Activated CD4-positive, alpha-beta T cell treated with anti-CD3 and anti-CD28 coated beads, Interleukin-2, Interleukin-6, amounts not matched to agents 100 ng/mL and 50 ng/mL, durations not matched to agents 16 hours and 8 hours (primary cell): Measurements from ENCODE around the gene EFNA2.

Experiments used
- DNase-seq: peaks from one replicate; pipeline ENCODE4 v3.0.0-alpha.2; 2020

EFNA2 gene

DNA sequence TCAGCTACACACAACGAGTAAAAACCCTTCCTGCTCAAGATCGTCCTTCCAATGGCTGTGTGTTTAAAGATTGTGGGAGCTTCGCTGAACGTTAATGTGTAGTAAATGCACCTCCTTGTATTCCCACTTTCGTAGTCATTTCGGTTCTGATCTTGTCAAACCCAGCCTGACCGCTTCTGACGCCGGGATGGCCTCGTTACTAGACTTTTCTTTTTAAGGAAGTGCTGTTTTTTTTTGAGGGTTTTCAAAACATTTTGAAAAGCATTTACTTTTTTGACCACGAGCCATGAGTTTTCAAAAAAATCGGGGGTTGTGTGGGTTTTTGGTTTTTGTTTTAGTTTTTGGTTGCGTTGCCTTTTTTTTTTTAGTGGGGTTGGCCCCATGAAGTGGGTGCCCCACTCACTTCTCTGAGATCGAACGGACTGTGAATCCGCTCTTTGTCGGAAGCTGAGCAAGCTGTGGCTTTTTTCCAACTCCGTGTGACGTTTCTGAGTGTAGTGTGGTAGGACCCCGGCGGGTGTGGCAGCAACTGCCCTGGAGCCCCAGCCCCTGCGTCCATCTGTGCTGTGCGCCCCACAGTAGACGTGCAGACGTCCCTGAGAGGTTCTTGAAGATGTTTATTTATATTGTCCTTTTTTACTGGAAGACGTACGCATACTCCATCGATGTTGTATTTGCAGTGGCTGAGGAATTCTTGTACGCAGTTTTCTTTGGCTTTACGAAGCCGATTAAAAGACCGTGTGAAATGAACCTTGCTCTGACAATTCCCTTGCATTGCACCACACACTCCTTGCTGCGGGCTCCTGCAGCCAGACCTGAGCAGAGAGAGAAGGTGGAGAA lies 13.0 kb upstream of the EFNA2 start:
- DNase-seq = no peak

GRCh38 chr19:1273263-1274041 lies 12.2 kb upstream of the EFNA2 start:
- no peak for DNase-seq

DNA sequence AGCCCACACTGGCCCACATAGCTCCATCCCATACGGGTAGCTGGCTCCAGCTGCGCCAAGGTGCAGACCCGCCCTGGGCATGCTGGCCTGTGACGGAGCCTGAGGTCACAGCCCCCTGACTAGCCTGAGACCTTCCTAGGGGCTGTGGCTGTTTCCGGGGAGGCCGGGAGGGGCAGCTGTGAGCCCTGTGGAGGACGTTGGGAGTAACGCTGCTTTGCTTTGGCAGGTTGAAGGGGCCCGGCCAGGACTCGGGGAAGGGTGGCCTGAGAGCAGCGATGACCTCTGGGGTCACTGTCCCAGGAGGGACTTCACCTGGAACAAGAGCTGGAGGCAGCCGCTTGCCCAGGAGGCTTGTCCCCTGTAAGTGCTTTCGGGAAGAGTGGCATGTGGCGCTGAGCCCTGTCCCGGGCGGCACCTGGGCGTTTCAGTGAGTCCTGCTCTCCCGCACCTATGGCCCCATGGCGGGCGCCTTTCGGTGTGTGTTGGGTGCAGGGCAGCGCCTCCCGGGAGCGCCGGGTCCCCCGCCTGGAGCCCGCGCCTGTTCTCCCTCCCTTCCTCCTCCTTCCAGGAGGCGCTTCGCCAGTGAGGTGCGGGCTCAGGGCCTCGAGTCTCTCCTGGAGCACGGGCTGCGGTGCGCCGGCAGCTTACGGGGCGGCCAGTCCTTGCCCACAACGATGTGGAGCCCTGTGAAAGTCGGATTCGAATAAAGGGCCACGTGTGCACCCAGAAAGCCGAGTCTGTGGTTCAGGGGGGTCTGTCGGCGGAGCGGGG lies 11.4 kb upstream of the EFNA2 start:
- DNase-seq = no peak

- no peak for DNase-seq
Observed at GRCh38 chr19:1274852-1275259, 10.8 kb upstream of the EFNA2 start.

GRCh38 chr19:1275260-1275975 lies 10.3 kb upstream of the EFNA2 start, which contains the start of gene FAM174C:
Gene FAM174C, plus strand, starts transcription at chr19:1275530. Its CDS starts 20 bp downstream, at chr19:1275550.
- peak; percentile 98 for DNase-seq

- no peak for DNase-seq
Observed at GRCh38 chr19:1275976-1276627, 9.6 kb upstream of the EFNA2 start.

DNA sequence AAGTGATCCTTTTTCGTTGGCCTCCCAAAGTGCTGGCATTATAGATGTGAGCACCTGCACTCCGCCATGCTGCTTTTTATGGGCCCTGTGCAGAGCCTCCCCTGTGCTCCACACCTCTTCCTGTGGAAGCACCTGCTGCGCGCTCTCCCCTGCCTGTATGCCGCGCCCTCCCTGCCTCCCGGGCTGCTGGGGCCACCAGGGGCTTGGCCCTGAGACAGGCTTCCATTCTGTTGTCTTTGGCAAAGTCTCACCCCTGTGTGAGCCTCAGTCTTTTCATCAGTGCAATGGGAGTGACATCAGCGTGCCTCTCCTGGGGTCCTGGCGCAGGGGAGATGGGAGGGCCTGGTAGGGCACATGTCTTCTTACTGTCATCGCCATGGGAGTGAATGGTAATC lies 9.0 kb upstream of the EFNA2 start:
- DNase-seq = peak; percentile 58

- DNase-seq = no peak
Observed at GRCh38 chr19:1277061-1277460, 8.6 kb upstream of the EFNA2 start.

DNA sequence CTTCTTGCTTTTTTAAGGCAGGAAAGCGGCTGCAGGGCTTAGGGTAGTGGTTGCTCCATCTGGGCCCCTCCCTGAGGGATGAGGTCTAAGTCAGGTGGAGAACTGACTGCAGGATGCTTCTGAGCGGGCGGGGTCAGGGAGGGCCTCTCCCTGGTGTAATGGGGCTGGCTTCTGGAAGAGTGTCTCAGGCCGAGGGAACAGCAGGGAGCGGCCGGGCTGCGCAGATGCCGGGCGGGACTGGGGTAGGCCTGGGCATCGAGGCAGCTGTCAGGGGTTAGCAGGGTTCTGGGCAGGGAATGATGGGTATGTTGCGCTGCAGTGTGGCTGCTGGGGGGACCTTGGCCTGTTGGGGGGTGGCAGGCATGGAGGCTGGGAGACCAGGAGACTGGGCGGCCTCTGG lies 7.6 kb upstream of the EFNA2 start:
- no peak for DNase-seq

DNA sequence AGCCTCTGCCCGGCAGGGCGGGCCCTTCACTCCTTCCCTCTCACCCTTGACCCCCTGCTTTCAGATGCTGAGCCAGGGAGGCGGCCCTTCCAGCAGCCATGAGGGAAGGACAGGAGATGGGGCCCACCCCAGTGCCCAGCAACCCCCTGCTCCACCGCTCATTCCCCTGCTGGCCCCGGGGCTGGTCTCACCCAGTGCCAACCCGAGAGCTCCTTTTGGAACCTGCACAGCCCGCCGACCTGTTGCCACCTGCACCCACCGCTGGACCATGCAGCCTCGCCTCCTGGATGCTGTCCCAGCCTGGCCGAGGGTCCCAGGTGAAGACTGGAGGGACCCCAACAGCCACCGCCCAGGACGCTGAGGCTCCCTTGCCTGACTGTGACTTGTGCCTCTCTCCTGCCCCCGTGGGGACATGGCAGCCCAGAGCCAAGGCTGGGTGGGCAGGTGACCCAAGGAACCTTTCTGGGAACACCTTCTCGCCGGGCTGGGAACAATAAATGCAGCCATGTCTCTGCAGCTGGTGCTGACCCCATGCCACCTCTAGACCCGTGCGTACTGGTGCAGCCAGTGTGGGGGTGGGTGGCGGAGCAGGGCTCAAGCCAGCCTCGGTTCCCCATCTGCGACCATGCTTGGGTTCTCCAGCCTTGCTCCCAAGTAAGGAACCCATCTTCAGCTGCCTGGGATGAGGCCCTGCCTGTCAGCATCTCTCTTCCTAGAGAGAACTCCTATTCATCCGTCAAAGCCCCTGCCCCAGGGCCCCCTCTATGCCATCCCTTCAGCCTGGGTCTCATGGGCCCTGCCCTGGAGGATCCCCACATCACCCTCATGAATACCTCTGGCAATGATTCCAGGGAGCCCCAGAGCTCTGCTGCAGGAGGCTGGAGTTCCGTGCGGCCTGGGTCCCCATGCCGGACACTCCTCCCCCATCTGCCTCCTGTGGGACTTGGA lies 6.7 kb upstream of the EFNA2 start:
- no peak for DNase-seq

GRCh38 chr19:1279782-1280341 lies 5.8 kb upstream of the EFNA2 start:
- DNase-seq = peak; percentile 88

- no peak for DNase-seq
Observed at GRCh38 chr19:1280636-1281568, 4.8 kb upstream of the EFNA2 start.

DNA sequence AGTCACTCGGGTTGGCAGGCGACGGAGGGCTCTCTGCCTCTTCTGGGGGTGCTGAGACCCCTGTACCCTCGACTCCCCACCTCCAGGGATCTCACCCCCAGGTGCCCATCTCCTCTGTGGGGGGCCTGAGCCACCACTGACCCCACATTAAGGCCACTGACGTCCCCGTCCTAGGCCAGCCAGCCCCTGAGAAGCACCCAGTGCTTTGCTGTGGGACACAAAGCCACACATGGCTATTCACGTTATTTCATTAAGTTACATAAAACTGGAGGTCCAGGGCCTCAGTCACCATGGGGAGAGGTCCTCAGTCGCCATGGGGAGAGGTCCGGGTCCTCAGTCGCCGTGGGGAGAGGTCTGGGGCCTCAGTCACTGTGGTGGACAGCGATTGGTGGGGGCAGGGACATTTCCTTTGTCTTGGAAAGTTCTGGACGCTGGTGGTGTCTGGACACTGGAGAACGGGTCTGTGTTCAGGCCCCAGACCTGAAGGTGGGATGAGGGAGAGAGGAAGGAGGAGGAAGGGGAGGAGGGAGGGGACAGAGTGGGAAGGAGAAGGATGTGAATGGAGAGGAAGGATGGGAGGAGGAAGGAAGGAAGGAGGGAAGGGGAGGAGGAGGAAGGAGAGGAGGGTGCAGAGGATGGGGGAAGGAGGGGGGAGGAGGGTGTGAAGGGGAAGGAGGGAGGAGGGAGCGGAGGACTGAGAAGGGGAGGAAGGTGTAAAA lies 3.9 kb upstream of the EFNA2 start:
- DNase-seq = no peak

DNA sequence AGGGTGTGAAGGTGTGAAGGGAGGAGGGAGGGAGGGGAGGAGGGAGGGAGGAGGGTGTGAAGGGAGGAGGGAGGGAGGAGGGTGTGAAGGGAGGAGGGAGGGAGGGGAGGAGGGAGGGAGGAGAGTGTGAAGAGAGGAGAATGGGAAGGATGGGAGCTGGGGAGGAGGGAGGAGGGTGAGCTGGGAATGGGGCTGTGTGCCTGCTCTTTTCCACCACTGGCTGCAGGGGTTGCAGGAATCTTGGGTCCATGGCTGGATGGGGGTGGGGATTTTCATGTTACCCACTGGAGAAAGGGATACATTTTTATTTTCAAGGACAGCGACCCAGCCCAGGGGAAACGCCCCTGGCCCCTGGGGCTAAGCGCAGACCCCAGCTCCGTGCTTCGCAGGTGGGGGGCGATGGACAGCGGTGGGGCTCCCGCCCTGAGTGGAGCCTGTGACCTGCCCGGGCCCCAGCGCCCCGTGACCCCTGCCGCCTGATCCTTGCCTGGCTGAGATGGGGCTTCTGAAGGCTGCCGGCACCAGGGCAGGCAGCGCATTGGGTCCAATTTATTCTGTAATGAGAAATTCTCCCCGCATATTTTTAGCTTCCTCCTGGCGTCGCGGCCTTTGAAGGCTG lies 3.0 kb upstream of the EFNA2 start:
- no peak for DNase-seq

DNA sequence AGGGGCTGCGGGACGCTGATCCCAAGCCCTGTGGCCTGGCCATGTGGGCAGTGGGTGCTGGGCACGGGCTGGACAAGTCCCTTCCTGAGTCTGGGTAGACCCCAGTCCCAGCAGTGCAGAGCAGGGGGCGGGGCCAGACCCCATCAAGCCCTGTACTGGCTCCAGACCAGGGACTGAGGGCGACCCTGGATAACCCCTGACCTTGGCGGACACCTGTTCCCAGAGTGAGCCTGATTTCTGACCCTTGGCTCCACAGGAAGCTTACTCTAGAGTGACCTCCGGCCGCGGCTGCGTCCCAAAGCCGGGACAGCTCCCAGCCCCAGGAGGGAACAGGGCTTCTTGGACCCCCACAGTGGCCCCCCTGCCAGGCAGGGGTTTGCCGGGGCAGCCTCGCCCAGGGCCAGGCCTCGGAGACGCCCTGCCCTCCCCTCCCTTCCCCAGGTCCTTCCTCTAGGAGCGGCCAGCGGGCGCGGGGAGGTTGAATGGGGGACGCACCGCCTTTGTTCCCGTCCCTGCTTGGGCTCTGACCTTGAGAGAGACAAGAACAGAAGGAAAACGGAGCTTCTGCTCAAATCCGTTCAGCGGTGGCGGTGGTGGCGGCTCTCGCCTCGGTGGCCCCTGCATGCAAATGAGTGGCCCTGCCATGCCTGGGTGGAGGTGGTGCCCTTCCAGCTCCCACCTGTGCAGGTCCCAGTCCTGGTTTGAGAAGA lies 2.3 kb upstream of the EFNA2 start:
- DNase-seq = no peak

GRCh38 chr19:1283917-1284292 lies 1.8 kb upstream of the EFNA2 start:
- no peak for DNase-seq

DNA sequence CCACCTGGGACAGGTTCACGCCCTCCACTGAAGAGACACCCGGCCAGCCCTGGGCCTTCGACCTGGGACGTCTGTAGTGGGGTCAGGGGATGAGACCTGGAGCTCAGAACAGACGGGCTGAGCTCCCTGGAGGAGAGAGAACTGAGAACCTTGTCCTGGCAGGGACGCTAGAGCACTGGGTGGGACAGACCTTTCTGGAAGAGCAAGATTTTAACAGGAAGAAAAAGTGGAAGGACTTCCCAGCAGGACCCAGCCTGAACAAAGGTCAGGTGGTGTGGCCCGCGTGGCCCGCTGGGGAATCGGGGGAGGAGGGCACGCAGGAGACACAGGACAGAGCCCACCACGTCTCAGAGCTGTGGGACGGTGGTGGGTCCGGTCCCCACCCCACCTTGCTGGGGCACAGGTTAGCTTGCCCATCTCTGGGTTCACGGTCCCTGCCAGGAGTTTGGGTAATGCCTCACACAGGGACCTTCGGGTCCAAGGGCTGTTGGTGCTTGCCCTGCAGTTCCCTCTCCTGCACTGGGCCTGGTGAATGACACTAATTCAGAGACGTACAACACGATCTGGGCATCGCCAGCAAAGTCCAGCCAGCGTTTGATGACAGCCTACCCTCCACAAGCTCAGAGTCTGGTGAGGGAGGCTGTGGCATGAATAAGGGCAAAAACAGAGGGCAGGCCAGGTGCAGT lies 1.2 kb upstream of the EFNA2 start:
- no peak for DNase-seq
